Hematopoietic multipotent progenitor cell treated with erythropoietin and hydrocortisone succinate and interleukin-3 and kit ligand, for 17 days (in vitro differentiated cells): ENCODE results near the gene CEBPE.

ENCODE experiments used
- DNase-seq: peaks from one replicate; pipeline ENCODE4 v3.0.0-alpha.2; 2015; ENCODE audit warnings: low spot score

Gene CEBPE

DNA sequence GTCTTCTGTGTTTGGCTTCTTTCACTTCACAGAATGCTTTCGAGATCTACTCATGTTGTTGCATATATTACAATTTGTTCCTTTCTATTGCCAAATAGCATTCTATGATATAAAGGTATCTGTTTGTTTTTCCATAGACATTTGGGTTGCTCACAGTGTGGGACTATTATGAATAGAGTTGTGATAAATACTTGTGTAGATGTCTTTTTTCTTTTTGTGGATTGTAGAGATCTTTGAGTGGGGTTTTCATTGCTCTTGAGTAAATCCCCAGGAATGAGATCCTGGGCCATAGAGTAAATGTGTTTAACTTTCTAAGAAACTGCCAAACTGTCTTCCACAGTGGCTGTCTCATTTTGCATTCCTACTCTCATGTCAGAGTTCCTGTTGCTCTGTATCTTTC, 24.9 kb upstream of the CEBPE start:
- no peak for DNase-seq

DNA sequence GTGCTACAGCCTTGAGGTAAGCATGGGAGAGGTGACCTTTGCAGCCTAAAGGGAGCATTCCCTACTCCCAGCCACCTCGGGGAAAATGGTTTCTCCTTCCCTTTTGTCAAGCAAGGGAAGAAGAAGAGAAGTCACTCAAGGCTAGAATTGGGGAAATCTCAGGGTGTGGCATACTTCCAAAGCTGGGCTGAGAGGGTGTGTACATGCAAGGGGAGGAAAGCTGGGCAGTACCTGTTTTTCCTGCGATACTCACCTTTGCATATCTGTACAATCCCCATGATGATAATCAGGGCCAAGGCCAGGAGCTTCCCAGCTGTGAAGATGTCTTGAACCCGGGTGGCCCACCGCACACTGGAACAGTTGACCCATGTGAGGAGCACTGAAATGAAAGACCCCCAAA, 23.8 kb upstream of the CEBPE start:
- DNase-seq = no peak

DNA sequence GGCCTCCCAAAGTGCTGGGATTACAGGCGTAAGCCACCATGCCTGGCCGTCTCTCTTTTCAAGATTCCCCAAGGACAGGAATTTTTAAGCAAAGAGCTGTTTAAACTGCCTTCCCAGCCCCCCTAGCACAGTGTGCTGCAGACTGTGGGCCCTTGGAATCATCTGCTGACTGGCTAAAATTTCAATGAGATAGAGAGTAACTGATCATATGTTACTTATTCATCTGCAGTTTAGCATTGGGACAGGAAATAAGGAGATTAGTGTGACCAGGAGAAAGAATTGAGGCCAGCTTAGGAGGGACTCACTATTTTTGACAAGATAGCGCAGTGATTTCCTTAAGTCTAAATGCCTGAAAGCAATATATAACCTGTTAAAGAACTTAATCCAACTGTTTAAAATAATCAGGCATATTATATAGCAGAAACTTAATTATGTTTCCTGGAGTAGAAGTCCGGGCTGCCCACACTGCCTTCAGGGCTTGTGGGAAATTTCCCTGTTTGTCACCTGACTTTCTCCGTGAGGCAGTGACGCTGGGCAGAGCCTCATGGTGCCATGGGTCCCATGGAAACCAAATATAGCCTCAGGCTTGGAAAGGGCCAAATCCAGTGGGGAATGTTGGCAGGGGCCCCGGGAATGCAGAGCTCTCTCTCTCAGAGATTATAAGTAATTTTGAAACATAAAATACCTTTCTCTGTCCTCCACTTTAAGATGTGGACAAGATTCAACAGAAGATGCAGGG, 22.8 kb upstream of the CEBPE start:
- no peak for DNase-seq

DNA sequence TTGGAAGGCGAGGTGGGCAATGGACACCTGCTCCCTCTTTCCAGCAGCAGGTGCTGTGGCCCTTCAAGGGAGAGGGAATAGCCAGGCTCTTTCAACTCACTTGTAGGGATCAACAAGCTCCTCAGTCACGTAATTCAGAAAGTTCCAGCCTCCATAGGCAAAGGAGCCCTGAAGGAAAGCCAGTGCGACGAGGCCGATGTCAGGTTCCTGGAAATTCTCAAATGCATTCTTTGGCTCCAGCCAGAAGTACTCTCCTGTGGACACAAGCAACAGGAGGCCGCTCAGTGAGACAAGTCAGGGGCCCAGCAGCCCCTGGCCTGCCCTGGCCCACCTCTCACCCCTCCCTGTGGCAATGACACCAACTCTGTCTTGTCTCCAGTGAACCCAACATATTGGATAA, 21.3 kb upstream of the CEBPE start:
- DNase-seq = no peak

DNA sequence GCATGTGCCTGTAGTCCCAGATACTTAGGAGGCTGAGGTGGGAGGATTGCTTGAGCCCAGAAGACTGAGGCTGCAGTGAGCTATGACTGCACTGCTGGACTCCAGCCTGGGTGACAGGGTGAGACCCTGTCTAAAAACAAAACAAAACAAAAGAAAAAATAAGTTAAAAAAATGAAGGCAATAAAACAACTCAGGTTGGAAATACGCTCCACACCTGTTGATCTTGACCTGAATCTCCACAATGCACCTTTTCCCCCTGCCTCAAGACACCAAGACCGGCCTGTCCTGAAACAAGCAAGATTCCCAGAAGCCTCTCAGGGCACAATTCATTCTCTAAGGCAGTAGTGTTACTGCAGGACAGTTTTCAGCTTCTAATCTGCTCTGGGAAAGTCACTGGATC, 20.8 kb upstream of the CEBPE start:
- no peak for DNase-seq

DNA sequence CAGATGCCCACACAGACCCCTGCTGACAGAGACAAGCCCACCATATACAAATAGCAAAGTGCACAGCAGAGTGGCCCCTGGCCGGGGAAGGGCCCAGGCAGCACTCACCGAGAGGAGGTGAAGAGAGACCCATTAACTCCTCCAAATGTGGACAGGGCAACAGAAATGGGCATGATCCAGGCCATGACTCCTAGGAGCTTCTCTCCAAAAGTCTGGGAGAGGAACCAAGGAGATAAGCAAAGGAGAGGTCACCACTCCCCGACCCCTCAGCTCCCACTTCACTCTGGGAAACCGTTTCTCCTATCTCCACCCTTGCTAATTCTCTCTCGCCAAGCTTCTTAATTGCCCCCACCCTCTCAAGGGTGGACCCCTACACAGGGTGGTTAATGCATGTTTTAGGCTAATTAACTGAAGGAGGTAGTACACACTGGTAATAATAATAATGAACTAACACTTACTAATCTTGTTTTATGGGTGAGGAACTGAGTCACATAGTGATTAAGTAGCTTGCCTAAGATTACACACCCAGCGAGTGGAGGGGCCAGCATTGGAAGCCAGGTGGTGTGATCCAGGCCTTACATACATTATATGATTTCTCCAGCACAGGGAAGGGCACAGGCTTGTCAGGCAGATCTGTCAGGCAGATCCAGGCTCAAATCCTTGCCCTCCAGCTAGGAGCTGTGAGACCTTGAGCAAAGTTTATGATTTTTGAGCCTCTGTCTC, 18.9 kb upstream of the CEBPE start:
- DNase-seq = no peak

DNA sequence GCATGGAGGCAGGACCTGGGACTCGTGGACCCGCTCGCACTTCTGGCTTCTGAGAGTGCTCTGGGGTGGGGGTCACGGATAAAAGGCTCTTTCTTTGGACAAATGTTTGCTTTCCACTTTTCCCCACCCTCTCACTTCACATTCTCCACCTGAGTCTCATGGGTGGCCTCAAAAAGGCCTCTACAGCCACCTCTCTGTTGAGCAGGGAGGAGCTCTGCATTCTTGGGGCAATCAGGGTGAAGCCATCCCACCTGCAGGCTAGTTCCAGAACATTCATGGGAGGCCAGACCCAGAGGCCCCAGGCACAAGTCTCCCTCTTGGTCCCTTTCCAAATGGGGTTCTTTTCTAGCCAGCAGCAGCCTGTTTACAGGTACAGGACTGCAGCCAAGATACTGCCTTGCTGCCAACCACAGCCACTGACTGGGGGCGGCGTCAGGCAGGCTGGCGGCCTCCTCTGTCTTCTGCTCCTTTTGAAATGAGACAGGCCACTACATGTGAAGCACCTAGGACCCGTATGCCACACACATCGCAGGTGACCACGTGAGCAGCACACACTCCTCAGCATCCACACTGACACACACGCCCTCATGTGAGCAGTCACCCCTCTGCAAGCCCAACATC, 18.2 kb upstream of the CEBPE start:
- no peak for DNase-seq

DNA sequence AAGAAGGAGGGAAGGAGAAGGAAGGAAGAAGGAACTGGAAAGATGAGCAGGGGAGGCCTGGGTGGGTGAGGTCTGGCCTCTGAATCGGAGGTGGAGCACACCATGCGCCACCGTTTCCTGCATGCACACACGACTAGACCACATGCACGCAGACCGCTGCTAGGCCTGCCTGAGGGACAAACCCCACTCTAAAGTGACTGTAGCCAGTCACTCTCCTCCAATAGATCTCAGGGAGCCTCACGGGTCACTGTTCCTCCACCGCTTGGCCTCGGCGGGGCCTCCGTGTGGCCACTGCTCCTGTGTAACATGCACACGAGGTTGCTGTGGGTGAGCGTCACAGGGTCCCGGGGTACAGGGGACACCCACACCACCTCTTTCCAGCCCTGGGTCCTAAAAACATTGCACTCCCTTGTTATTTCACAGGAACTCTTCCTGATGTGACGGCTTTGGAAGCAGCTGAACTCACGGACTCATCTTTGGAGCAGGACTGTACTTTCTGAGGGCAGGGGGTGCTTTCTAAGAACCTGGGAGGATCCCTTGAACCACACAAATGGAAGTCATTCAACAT, 17.6 kb upstream of the CEBPE start:
- DNase-seq = no peak

DNA sequence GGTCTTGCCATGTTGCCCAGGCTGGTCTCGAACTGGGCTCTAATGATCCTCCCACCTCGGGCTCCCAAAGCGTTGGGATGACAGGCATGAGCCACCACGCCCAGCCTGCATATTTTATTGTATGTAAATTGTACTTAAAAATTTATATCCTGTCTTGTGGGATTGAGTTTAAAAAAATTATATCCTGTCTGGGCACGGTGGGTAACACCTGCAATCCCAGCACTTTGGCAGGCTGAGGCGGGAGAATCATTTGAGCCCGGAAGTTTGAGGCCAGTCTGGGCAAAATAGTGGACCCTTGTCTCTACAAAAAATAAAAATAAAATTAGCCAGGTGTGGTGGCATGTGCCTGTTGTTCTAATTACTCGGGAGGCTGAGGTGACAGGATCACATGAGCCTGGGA, 13.9 kb upstream of the CEBPE start:
- DNase-seq = no peak

DNA sequence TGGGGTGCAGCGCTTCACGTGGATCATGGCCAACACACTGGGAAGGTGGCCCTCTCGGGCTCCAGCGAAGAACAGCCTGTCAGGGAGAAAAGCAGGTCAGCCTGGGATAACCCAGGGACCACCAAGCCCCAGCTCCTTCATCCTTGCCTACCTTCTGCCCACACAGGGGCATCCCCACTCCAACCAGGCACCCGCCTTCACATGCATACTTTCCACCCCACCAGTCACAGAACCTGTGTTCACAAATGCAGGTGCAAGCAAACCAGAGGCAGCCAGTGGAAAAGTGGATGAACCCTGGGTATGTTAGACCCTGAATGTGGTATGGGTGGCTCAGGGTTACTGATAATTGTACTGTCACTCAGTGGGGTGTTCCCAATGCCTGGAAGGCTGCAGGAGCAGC, 12.4 kb upstream of the CEBPE start:
- no peak for DNase-seq

DNA sequence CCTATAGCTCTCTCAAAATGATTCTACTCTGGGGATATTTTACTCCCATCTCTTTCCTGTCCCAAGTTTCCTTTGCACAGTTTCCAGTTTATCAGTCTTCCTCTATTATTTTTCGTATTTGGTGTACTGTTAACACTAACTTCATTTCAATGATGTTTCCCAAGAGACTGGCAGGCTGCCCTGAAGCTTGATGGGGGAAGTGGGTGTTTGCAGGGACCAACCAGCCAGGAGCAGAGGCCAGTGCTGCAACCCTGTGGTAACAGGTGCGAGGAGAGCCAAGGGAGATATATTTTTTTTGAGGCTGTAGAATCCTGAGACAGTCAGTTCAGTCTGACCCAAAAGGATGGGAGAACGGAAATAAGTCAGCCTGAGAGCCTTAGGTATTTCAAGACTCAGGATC, 11.8 kb upstream of the CEBPE start:
- DNase-seq = no peak

DNA sequence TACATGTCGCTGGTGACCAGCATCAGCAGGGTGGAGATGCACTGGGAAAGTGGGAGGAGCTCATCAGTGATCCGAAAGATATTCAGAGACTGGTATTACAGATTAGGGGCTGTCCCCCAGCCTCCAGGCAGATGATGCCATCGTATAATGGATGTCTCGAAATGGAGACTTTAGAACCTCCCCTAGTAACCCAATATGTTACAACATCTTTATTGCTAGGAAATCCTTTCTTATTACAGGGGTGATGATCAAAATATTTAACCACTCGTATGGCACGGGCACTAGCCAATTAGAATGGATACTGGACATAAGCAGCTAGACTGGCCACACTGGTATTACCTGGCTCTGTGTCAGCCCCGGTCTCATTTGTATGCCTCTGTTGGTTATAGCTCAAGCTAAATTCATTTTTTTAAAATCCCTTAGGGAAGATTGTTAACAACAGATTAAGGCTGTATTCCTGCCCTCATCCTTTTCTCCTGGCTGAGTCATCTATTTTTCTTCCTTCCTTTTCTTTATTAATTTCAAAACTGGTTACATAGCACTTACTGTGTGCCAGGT, 10.8 kb upstream of the CEBPE start:
- DNase-seq = no peak

DNA sequence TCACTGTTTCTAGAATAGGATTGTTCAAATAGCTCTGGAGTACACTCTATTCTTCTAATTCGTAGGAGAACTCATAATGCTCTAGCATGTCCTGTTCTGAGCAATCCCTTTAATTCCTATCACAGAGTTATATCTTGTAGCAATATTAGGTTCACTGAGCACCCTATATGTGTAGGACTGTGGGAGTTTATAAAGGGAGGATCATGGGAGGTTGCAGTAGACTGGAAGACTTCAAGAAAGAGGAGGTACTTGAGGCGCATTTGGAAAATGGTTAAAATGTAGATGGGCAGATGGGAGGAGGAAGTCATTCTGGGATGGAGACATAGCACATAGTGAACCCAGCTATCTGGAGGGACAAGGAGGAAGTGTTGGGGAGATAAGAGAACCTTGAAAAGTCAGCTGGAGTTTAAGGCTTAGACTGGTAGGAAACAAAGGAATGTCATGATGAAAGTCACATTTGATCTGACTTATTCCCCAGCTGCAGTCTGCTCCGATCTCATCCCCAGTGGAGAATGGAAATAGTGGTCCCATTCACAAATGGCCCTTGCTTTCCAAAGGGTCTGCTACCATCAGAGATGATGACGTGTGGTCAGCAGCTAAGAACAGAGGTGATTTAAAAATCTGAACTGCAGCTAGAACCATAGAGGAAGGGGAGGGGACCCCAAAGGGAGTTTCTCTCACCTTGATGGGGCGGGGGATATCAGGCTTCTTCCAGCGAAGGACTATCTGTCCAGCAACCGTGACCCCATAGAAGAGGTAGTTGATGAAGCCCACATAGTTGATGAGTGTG, 10.1 kb upstream of the CEBPE start:
- DNase-seq = no peak

DNA sequence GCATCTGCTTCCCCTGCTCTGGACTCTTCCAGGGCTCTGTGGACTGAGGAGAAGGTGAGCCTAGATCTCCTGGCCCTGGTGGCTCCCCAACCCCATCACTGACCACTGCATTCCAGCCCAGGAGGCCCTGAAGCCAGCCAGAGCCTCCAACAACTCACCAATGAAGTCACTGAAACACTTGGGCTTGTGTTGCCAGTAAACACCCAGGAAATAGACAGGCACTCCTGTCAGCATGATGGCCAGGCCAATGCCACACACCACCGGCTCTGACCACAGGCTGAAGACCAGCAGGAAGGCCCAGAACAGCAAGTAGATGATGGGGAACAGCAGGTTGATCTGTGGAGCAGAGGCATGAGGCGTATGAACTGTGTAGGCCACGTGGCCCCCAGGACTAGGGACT, 8.8 kb upstream of the CEBPE start:
- DNase-seq = no peak

DNA sequence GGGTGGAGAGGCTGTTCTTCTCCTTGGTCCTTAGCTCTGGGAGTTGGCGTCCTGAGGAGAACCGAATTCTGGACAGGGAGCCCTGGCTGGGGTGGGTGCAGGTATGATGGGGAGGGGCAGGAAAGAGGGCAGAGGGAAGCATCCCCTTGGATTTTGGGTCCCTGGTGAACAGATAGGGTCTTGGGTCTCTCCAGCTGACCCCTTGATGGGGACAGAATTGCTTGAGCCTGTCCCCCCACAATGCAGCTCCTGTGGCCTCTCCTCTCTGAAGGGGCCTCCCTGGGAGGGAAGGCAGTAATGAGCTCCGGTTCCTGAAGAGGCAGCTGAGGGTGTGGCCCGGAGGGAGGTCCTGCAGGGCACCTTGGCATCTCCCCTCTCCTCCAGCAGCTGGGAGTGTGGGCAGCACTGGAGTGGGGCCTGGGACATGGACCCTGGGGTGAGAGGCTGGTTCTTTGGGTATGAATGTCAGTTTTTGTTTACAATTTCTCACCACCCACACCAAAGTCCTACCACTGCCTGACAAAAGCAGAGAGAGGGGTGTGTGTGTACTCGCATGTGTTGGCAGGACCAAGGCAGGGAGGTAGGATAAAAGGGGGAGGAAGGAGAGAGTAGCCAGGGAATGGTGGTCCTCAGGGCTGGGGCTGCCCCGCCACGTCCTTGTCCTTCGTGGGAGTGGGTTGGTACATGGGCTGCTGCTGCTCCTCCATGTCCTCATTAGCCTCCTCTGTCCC, 7.7 kb upstream of the CEBPE start:
- DNase-seq = no peak

DNA sequence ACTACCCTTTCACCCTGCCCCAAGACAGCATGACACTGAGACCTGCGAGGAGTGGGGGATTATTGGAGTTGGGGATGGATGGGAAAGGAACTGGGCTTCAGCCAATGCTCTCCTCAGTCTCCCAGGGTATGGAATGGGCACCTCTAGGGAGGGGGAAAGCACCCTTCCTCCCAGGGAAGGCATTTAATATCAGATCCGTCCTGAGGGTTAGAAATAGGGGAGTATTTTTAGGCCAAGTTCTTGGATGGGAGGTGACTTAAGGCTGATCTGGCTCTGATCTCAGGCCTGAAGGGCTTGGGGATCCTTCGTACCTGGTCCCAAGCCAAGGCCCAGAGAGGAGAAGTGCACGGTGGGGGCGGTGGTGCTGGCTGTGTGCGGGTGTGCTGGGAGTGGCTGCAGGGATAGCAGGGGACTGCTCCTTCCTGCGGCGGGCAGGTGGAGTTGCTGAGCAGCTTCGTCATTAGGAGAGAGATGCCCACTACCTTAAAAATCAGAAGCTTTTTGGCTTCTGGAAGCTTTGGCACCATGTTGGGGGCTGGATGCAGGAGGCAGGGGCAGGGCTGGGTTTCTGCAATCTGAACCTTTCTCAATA, 7.0 kb upstream of the CEBPE start:
- no peak for DNase-seq

DNA sequence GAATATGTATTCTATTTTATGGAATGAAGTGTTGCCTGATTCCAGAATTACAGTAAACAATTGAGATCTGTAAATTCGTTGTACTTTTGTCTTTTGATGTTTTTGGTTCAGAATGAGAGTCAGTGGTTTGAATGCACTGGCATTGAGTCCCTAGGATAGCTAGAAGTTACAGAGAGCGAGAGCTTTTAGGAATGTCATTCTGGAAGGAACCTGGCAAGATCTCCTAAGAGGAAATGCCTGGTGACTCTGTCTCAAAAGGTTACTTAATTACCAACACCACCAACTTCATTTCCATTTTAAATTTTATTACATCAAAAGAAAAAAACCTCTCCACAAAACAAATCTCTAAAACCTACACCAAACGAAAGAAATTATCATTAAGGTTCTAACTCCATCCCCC, 6.0 kb upstream of the CEBPE start:
- no peak for DNase-seq

DNA sequence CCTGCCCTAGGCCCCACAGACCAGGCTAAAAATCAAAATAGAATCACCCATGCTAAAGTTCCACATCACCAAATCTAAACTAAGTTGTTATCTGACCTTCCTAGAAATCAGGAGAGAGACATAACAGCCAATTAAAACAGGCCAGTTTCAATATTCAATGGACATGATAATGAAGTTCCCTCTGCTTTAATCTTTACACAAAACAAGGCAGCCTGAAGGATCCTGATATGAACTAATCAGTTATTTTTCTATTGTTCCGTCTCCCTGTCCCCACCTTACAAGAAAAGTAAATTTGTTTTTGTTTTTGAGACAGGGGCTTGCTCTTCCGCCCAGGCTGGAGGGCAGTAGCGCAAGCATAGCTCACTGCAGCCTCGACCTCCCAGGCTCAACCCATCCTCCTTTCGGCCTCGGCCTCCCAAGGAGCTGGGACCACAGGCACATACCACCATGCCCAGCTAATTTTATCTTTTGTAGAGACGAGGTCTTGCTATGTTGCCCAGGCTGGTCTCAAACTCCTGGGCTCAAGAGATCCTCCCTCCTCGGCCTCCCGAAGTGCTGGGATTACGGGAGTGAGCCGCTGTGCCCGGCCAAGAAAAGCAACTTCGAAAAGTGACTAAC, 5.4 kb upstream of the CEBPE start:
- no peak for DNase-seq

DNA sequence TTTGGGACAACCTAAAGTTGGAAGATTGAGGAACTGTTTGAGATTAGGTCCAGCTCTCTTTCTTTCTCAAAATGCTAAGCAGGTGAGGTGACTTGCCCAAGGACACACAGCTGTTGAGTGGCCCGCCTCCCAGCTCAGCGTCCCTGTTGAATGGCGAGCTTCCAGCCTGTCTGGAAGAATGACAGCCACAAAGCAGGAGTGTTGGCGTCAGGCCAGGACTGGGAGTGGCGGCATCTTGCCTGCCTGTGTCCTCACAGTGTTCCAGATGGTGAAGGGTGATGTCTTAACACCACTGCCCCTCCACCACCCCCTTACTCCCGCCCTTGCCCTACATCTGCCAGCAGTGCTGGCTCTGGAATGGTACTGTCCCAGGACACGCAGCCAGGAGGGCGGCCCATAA, 4.4 kb upstream of the CEBPE start:
- peak; percentile 62 for DNase-seq

DNA sequence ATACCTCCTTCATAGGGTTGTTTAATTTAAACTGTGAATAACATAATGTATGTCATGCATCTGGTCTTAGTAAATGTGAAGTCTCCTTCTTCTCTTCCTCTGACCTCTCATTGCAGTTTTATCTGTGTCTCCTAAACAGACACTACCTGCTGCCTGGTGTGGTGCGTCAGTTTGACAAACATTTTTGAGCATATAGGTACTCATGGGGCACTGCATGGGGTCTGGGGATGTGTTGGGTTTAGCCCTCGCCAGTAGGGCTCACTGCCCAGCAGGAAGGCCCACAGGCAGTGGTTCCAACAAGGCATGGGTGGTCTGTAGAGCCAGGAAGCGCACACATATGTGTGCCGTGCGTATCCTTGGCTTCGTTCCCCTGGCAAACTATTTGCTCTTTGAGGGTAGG, 3.0 kb upstream of the CEBPE start:
- no peak for DNase-seq
